H1 (cell line): Measurements from ENCODE around the gene YBX3. TPM values are rescaled to one million over a fixed set of nuclear protein-coding genes. Genes with fewer than 3 reads are reported as not detected.

Experiments used
- CTCF ChIA-PET: fragments of 300-600 bp; sonication (Branson Sonifier 250); formaldehyde crosslinking; loops from one replicate; lab custom pipeline; 2021; ENCODE audit not compliant: partially characterized antibody; lab: Charles Lee
- POLR2A ChIA-PET: fragments of 300-600 bp; sonication (Branson Sonifier 250); formaldehyde crosslinking; loops from one replicate; lab custom pipeline; 2021; ENCODE audit warnings: inconsistent platforms; ENCODE audit not compliant: partially characterized antibody; lab: Charles Lee
- DNase-seq, 2 experiments: peaks; one replicate each; pipeline versions ENCODE4 v3.0.0 to v3.0.0-alpha.2; 2010 to 2022; ENCODE audit warnings: low spot score in 2 of 2, low read depth in 1 of 2, mixed read lengths in 1 of 2
- FAIRE-seq: peaks from 2 replicates; lab custom pipeline; 2011; peaks lifted over from hg19 to GRCh38; lab: Jason Lieb, UNC
- H2AFZ ChIP-seq: 2 replicates; pipeline ENCODE4 v1.8.1; 2012; ENCODE audit warnings: low read length, inconsistent platforms
- H2AK5ac ChIP-seq: 2 replicates; pipeline ENCODE4 v1.6.1; 2013; ENCODE audit warnings: low read depth, low read length
- H2BK120ac ChIP-seq: replicated peaks from 2 replicates; pipeline ENCODE3; 2013; ENCODE audit warnings: low read depth, low read length, inconsistent platforms
- H2BK12ac ChIP-seq: 2 replicates; pipeline ENCODE4 v1.6.1; 2013; ENCODE audit warnings: low read depth, low read length
- H2BK15ac ChIP-seq: 2 replicates; pipeline ENCODE4 v1.6.1; 2013; ENCODE audit warnings: low read length
- H2BK20ac ChIP-seq: 2 replicates; pipeline ENCODE4 v1.6.1; 2013; ENCODE audit warnings: low read length
- H2BK5ac ChIP-seq: 2 replicates; pipeline ENCODE4 v1.6.1; 2013; ENCODE audit warnings: low read depth, low read length
- H3K14ac ChIP-seq: 2 replicates; pipeline ENCODE4 v1.6.1; 2013; ENCODE audit warnings: inconsistent platforms; ENCODE audit not compliant: insufficient read length
- H3K18ac ChIP-seq: 2 replicates; pipeline ENCODE4 v1.6.1; 2013; ENCODE audit warnings: low read length; ENCODE audit errors: extremely low read depth
- H3K23ac ChIP-seq: 2 replicates; pipeline ENCODE4 v1.6.1; 2013; ENCODE audit warnings: inconsistent platforms; ENCODE audit not compliant: insufficient read length
- H3K23me2 ChIP-seq: 2 replicates; pipeline ENCODE4 v1.6.1; 2013; ENCODE audit warnings: low read depth, low read length
- H3K27ac ChIP-seq: 2 replicates; pipeline ENCODE4 v1.6.1; 2011; ENCODE audit warnings: low read depth, low read length, inconsistent platforms
- H3K27me3 ChIP-seq, 4 experiments: replicated peaks in 1 of 4; 1 replicate in 1 of 4; 2 replicates in 3 of 4; pipeline versions ENCODE4 v1.6.1 to v1.8.1; 2011 to 2013; ENCODE audit warnings: low read length in 3 of 4, mild to moderate bottlenecking in 3 of 4, inconsistent platforms in 2 of 4, mixed read lengths in 2 of 4, moderate library complexity in 1 of 4; ENCODE audit not compliant: control insufficient read depth in 3 of 4, insufficient read depth in 3 of 4; ENCODE audit errors: extremely low read depth in 1 of 4
- H3K36me3 ChIP-seq, 4 experiments: 2 replicates each; pipeline versions ENCODE4 v1.6.1 to v1.8.1; 2011 to 2013; ENCODE audit warnings: mild to moderate bottlenecking in 4 of 4, low read length in 3 of 4, moderate library complexity in 2 of 4, control low read depth in 1 of 4, inconsistent platforms in 1 of 4; ENCODE audit not compliant: insufficient read depth in 4 of 4, control insufficient read depth in 2 of 4
- H3K4ac ChIP-seq: replicated peaks from 2 replicates; pipeline ENCODE3; 2013; ENCODE audit warnings: low read length, low read depth, mixed read lengths, inconsistent platforms; ENCODE audit not compliant: insufficient read length
- H3K4me1 ChIP-seq, 4 experiments: replicated peaks in 1 of 4; 1 replicate in 1 of 4; 2 replicates in 3 of 4; pipeline versions ENCODE4 v1.6.1 to v1.8.1; 2011 to 2013; ENCODE audit warnings: low read length in 3 of 4, inconsistent platforms in 2 of 4, mixed read lengths in 1 of 4; ENCODE audit not compliant: insufficient read depth in 4 of 4, control insufficient read depth in 3 of 4
- H3K4me2 ChIP-seq, 2 experiments: 2 replicates each; pipeline versions ENCODE4 v1.6.1 to v1.8.1; 2011 to 2013; ENCODE audit warnings: low read depth in 2 of 2, low read length in 2 of 2, control low read depth in 1 of 2, inconsistent platforms in 1 of 2, mild to moderate bottlenecking in 1 of 2; ENCODE audit not compliant: insufficient read depth in 1 of 2
- H3K4me3 ChIP-seq, 4 experiments: fragments of 200-600, 300-600 bp in 1 of 4; sonication (generic), shearing (Covaris generic), sonication (Bioruptor Twin) in 1 of 4; 2 replicates each; pipeline versions ENCODE4 v1.5.1 to v1.8.1; 2011 to 2016; ENCODE audit warnings: low read length in 4 of 4, low read depth in 3 of 4, control low read depth in 2 of 4, inconsistent platforms in 2 of 4, mild to moderate bottlenecking in 2 of 4, mixed read lengths in 1 of 4, moderate library complexity in 1 of 4; ENCODE audit not compliant: insufficient read depth in 2 of 4; ENCODE audit errors: extremely low read depth in 1 of 4
- H3K56ac ChIP-seq: replicated peaks from 2 replicates; pipeline ENCODE3; 2013; ENCODE audit warnings: low read depth, mild to moderate bottlenecking, mixed read lengths, low read length, inconsistent platforms; ENCODE audit not compliant: insufficient read length
- H3K79me1 ChIP-seq: 2 replicates; pipeline ENCODE4 v1.6.1; 2013; ENCODE audit warnings: low read depth, low read length, control low read depth
- H3K79me2 ChIP-seq, 2 experiments: 2 replicates each; pipeline versions ENCODE4 v1.6.1 to v1.8.1; 2012 to 2013; ENCODE audit warnings: low read length in 2 of 2, mild to moderate bottlenecking in 2 of 2, inconsistent platforms in 1 of 2; ENCODE audit not compliant: insufficient read depth in 2 of 2, control insufficient read depth in 1 of 2
- H3K9ac ChIP-seq, 4 experiments: replicated peaks in 1 of 4; 1 replicate in 1 of 4; 2 replicates in 3 of 4; pipeline versions ENCODE4 v1.6.1 to v1.8.1; 2011 to 2013; ENCODE audit warnings: low read depth in 3 of 4, low read length in 3 of 4, control low read depth in 2 of 4, mild to moderate bottlenecking in 2 of 4, moderate library complexity in 2 of 4, inconsistent platforms in 1 of 4; ENCODE audit errors: extremely low read depth in 1 of 4
- H3K9me3 ChIP-seq, 2 experiments: 2 replicates each; pipeline versions ENCODE4 v1.6.1 to v1.8.1; 2012 to 2013; ENCODE audit warnings: mild to moderate bottlenecking in 2 of 2, moderate library complexity in 2 of 2, control low read depth in 1 of 2, inconsistent platforms in 1 of 2, low read depth in 1 of 2, low read length in 1 of 2, mixed read lengths in 1 of 2; ENCODE audit not compliant: insufficient read depth in 2 of 2
- H4K20me1 ChIP-seq, 2 experiments: replicated peaks in 1 of 2; 2 replicates each; pipeline versions ENCODE3 to v1.8.1; 2011 to 2013; ENCODE audit warnings: inconsistent platforms in 2 of 2, low read length in 2 of 2, mild to moderate bottlenecking in 1 of 2; ENCODE audit not compliant: insufficient read depth in 2 of 2, control insufficient read depth in 1 of 2
- H4K5ac ChIP-seq: 2 replicates; pipeline ENCODE4 v1.6.1; 2013; ENCODE audit warnings: low read length, low read depth, mixed read lengths, inconsistent platforms; ENCODE audit not compliant: insufficient read length
- H4K8ac ChIP-seq: 2 replicates; pipeline ENCODE4 v1.8.0; 2013; ENCODE audit warnings: mild to moderate bottlenecking, moderate library complexity, low read length, inconsistent platforms; ENCODE audit not compliant: insufficient read depth; ENCODE audit errors: extremely low read depth
- H4K91ac ChIP-seq: replicated peaks from 2 replicates; pipeline ENCODE3; 2013; ENCODE audit warnings: low read length, mixed read lengths, inconsistent platforms; ENCODE audit not compliant: insufficient read length
- ASH2L ChIP-seq: fragments of 200-600, 300-600 bp; sonication (generic); IDR thresholded peaks from one replicate; pipeline ENCODE4 v1.7.1; 2017; ENCODE audit warnings: low read length
- CBX8 ChIP-seq: fragments of 300-800, 300-1000 bp; sonication (generic); IDR thresholded peaks from 2 replicates; pipeline ENCODE4 v1.7.1; 2016; ENCODE audit warnings: low read depth, low read length, borderline replicate concordance
- CREB1 ChIP-seq: IDR thresholded peaks from 2 replicates; pipeline ENCODE4 v1.6.1; 2012; ENCODE audit warnings: inconsistent platforms
- FOSL1 ChIP-seq: IDR thresholded peaks from 2 replicates; pipeline ENCODE4 v1.6.1; 2011; ENCODE audit warnings: mild to moderate bottlenecking, low read depth, low read length, moderate library complexity; ENCODE audit not compliant: insufficient read depth
- HDAC6 ChIP-seq: IDR thresholded peaks from one replicate; pipeline ENCODE4 v1.7.1; 2012; ENCODE audit warnings: low read depth, mild to moderate bottlenecking, inconsistent platforms, low read length, moderate library complexity
- MAX ChIP-seq: IDR thresholded peaks from 2 replicates; pipeline ENCODE4 v1.6.1; 2012; ENCODE audit warnings: inconsistent platforms
- RBBP5 ChIP-seq: IDR thresholded peaks from 2 replicates; pipeline ENCODE4 v1.7.1; 2012; ENCODE audit warnings: low read depth, mild to moderate bottlenecking, inconsistent platforms, low read length, moderate library complexity, borderline replicate concordance
- RFX5 ChIP-seq: IDR thresholded peaks from 2 replicates; pipeline ENCODE4 v1.6.1; 2011; ENCODE audit warnings: low read depth, low read length, improper control_type of control experiment, borderline replicate concordance
- SP4 ChIP-seq: IDR thresholded peaks from 2 replicates; pipeline ENCODE4 v1.6.1; 2012; ENCODE audit warnings: low read length, inconsistent platforms
- SUZ12 ChIP-seq: fragments of 200-600 bp; sonication (generic); IDR thresholded peaks from 2 replicates; pipeline ENCODE4 v1.6.1; 2012; ENCODE audit warnings: mild to moderate bottlenecking, inconsistent platforms, low read length, moderate library complexity, mixed read lengths
- TAF1 ChIP-seq: IDR thresholded peaks from 2 replicates; pipeline ENCODE4 v1.6.1; 2011; ENCODE audit warnings: mild to moderate bottlenecking, low read depth, low read length
- YY1 ChIP-seq: IDR thresholded peaks from 2 replicates; pipeline ENCODE4 v1.6.1; 2011; ENCODE audit warnings: low read depth, mild to moderate bottlenecking, low read length
- WGBS, 2 experiments: shearing (Covaris generic) in 1 of 2; methylation state at CpG; one replicate each; pipeline versions ENCODE4 v1.1.6 to v1.1.7; 2013 to 2015; ENCODE audit warnings: low lambda C conversion rate in 2 of 2, mixed read lengths in 2 of 2, inconsistent platforms in 1 of 2, low coverage in 1 of 2, missing lambda C conversion rate in 1 of 2; ENCODE audit not compliant: insufficient replicate concordance in 2 of 2, insufficient coverage in 1 of 2, insufficient read length in 1 of 2; ENCODE audit errors: extremely low coverage in 1 of 2, missing lambda C conversion rate in 1 of 2; 5-methylcytosine and 5-hydroxymethylcytosine counted together
- polyA plus RNA-seq, 7 experiments: library from polyadenylated mRNA; depleted of rRNA in 3 of 7; stranded (reverse) in 5 of 7; unstranded in 2 of 7; fragments of >200 nt in 5 of 7; fragments of 200-250 nt in 2 of 7; gene quantifications; 1 replicate in 5 of 7; 2 replicates in 1 of 7; 4 replicates in 1 of 7; pipeline versions ENCODE4 v1.2.1 to v1.2.3, GENCODE V29; 2011 to 2013; ENCODE audit warnings: missing spikeins in 2 of 7, mixed read lengths in 2 of 7
- total RNA-seq: library from RNA; stranded (reverse); fragmentation: NEBNext Ultra II Directional; extraction: Animal tissue kit (Norgen Biotek cat#: 25700); gene quantifications from 2 replicates; pipeline ENCODE4 v1.2.1, GENCODE V29; 2021
- TF ChIP-seq, protein P1 (sequence below): IDR thresholded peaks from 2 replicates; pipeline ENCODE4 v1.6.1; 2012; ENCODE audit warnings: low read length, inconsistent platforms

The YBX3 gene
- total and polyA plus RNA-seq, 2 of the 8 experiments (the other 6 are each of a cell fraction or from before 2014, with no cell fraction given): 83.1 to 480 TPM

- no peak overlapping the region for H3K27ac ChIP-seq
- H2BK15ac ChIP-seq: no peak overlapping the region
- no peak overlapping the region for H4K91ac ChIP-seq
- ChIA-PET CTCF (interaction anchor here (0.7 to 0.9 kb wide), 3 partner anchors 9 to 511 kb away, joined by 3 to 4 read pairs (median 3); no protein-coding TSS in a partner anchor), POLR2A (interaction anchor here (1.7 kb wide), 1 partner anchor 57 kb away, joined by 4 read pairs; no protein-coding TSS in a partner anchor)
- no peaks in the 10 kb centered on the region for H3K79me2 ChIP-seq
- WGBS, 2 experiments: 92% methylated on average over 1 of the region's 1 CpG; no CpG with 5 or more reads in 1 of the 2 experiments
- no peak overlapping the region for H2BK5ac ChIP-seq
- no peak overlapping the region for H3K4me3 ChIP-seq
- peaks cover 0 to 2% (median 0%) of the 10 kb centered on the region in 4 experiments; a peak in 1 of 7 replicates for H3K4me1 ChIP-seq
- no peak overlapping the region for H3K56ac ChIP-seq
- no peaks in the 10 kb centered on the region for H3K36me3 ChIP-seq
- no peaks in the 10 kb centered on the region for H4K20me1 ChIP-seq
- peaks cover 6% of the 10 kb centered on the region; the same call in 1 of the 2 replicates for H3K23me2 ChIP-seq
- no peak overlapping the region for H2AK5ac ChIP-seq
- H4K8ac ChIP-seq: no peak overlapping the region
- H3K9ac ChIP-seq: no peak overlapping the region
- no peak overlapping the region for H3K4ac ChIP-seq
- no peak overlapping the region for H2BK12ac ChIP-seq
- H2AFZ ChIP-seq: no peak overlapping the region
- H3K79me1 ChIP-seq: no peaks in the 10 kb centered on the region
- H2BK20ac ChIP-seq: no peak overlapping the region
- DNase-seq (no peak), FAIRE-seq (no peak)
- H3K4me2 ChIP-seq: no peak overlapping the region
- H3K27me3 ChIP-seq: no peaks in the 10 kb centered on the region
- no peak overlapping the region for H2BK120ac ChIP-seq
- H3K14ac ChIP-seq: no peak overlapping the region
- H3K9me3 ChIP-seq: no peaks in the 10 kb centered on the region
- H3K18ac ChIP-seq: no peak overlapping the region
- H3K23ac ChIP-seq: no peak overlapping the region
- H4K5ac ChIP-seq: no peak overlapping the region
- TF ChIP-seq TAF1 (no peak), RFX5 (no peak), HDAC6 (no peak), MAX (no peak), ASH2L (no peak), SP4 (no peak), CREB1 (no peak), FOSL1 (no peak), YY1 (no peak), SUZ12 (no peak), CBX8 (no peak), RBBP5 (no peak)
- TF ChIP-seq, protein P1, sequence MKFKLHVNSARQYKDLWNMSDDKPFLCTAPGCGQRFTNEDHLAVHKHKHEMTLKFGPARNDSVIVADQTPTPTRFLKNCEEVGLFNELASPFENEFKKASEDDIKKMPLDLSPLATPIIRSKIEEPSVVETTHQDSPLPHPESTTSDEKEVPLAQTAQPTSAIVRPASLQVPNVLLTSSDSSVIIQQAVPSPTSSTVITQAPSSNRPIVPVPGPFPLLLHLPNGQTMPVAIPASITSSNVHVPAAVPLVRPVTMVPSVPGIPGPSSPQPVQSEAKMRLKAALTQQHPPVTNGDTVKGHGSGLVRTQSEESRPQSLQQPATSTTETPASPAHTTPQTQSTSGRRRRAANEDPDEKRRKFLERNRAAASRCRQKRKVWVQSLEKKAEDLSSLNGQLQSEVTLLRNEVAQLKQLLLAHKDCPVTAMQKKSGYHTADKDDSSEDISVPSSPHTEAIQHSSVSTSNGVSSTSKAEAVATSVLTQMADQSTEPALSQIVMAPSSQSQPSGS: no peak
Measured at GRCh38 chr12:10669533-10669932, 53.6 kb downstream of the YBX3 start.
